GM12878 (cell line): ENCODE results near the gene ATRNL1. TPM values are rescaled to one million over a fixed set of nuclear protein-coding genes. Genes with fewer than 3 reads are reported as not detected.

Experiments used
- ATAC-seq: fragments of 200-7000 bp; cut with Tn5 transposase; 3 replicates; pipeline ENCODE4 v1.9.1; 2020; ENCODE audit warnings: mild to moderate bottlenecking, moderate library complexity
- BruUV-seq: library from RNA; stranded (reverse); fragments of 400-500 nt; replicated peaks from 2 replicates; lab custom pipeline; 2021; lab: Mats Ljungman, UMichigan
- CTCF ChIA-PET: fragments of 300-600 bp; sonication (Branson Sonifier 250); formaldehyde crosslinking; extraction: SDS; loops from one replicate; lab custom pipeline; 2021; ENCODE audit warnings: inconsistent platforms; lab: Yijun Ruan, JAX
- POLR2A ChIA-PET: fragments of 350-600 bp; formaldehyde crosslinking; extraction: SDS; loops from one replicate; lab custom pipeline; 2021; ENCODE audit warnings: inconsistent platforms; lab: Charles Lee
- RAD21 ChIA-PET: fragments of 300-600 bp; sonication (Branson Sonifier 250); formaldehyde crosslinking; loops from one replicate; lab custom pipeline; 2023; ENCODE audit warnings: antibody characterized with exemption; ENCODE audit not compliant: unreplicated experiment; lab: Charles Lee
- SMC1A ChIA-PET: fragments of 300-600 bp; sonication (Branson Sonifier 250); formaldehyde crosslinking; loops from one replicate; lab custom pipeline; 2023; ENCODE audit not compliant: unreplicated experiment, uncharacterized antibody; lab: Charles Lee
- DNase-seq: peaks from one replicate; pipeline ENCODE4 v3.0.0-alpha.2; 2011; ENCODE audit warnings: low read depth, low spot score
- FAIRE-seq: peaks from 3 replicates; lab custom pipeline; 2011; peaks lifted over from hg19 to GRCh38; lab: Jason Lieb, UNC
- H2AFZ ChIP-seq: 2 replicates; pipeline ENCODE4 v1.6.0; 2011; ENCODE audit warnings: low read depth, low read length, control low read depth; ENCODE audit not compliant: control insufficient read depth
- H3K27ac ChIP-seq: 2 replicates; pipeline ENCODE4 v1.5.1; 2011; ENCODE audit warnings: control low read depth; ENCODE audit not compliant: control insufficient read depth, insufficient read depth
- H3K27me3 ChIP-seq, 2 experiments: replicated peaks in 1 of 2; 2 replicates each; pipeline versions ENCODE4 v1.6.0 to v1.6.1; 2011; ENCODE audit warnings: low read length in 1 of 2; ENCODE audit not compliant: control insufficient read depth in 2 of 2, insufficient read depth in 2 of 2
- H3K36me3 ChIP-seq, 2 experiments: 2 replicates each; pipeline ENCODE4 v1.5.1; 2011; ENCODE audit warnings: low read length in 1 of 2; ENCODE audit not compliant: control insufficient read depth in 2 of 2, insufficient read depth in 2 of 2
- H3K4me1 ChIP-seq: 2 replicates; pipeline ENCODE4 v1.6.1; 2011; ENCODE audit warnings: mild to moderate bottlenecking, low read length, moderate library complexity, mixed read lengths; ENCODE audit not compliant: control insufficient read depth, insufficient read depth
- H3K4me2 ChIP-seq: 2 replicates; pipeline ENCODE4 v1.6.0; 2011; ENCODE audit warnings: control low read depth; ENCODE audit not compliant: control insufficient read depth, insufficient read depth
- H3K4me3 ChIP-seq: fragments of 200-600 bp; sonication (generic); 2 replicates; pipeline ENCODE4 v1.5.1; 2016
- H3K79me2 ChIP-seq: 2 replicates; pipeline ENCODE4 v1.6.0; 2011; ENCODE audit warnings: low read length; ENCODE audit not compliant: control insufficient read depth, insufficient read depth
- H3K9ac ChIP-seq: 2 replicates; pipeline ENCODE4 v1.8.0; 2011; ENCODE audit warnings: low read length, control low read depth, mixed read lengths; ENCODE audit not compliant: control insufficient read depth, insufficient read depth
- H3K9me3 ChIP-seq: replicated peaks from 3 replicates; pipeline ENCODE4 v1.5.1; 2011; ENCODE audit warnings: mild to moderate bottlenecking, low read length; ENCODE audit not compliant: control insufficient read depth, insufficient read depth
- H4K20me1 ChIP-seq: 2 replicates; pipeline ENCODE4 v1.6.0; 2011; ENCODE audit not compliant: control insufficient read depth, insufficient read depth
- CEBPZ ChIP-seq: fragments of 150-350 bp; IDR thresholded peaks from 2 replicates; pipeline ENCODE4 v1.6.1; 2016; ENCODE audit warnings: low read depth, low read length
- EZH2 ChIP-seq: IDR thresholded peaks from 2 replicates; pipeline ENCODE4 v1.6.1; 2012; ENCODE audit warnings: low read depth, mild to moderate bottlenecking, control low read depth, inconsistent platforms, low read length, borderline replicate concordance; ENCODE audit not compliant: control insufficient read depth
- GATAD2B ChIP-seq: fragments of 450-650 bp; conservative IDR thresholded peaks from 2 replicates; pipeline ENCODE4 v1.6.1; 2017; ENCODE audit warnings: low read depth, mild to moderate bottlenecking, moderate library complexity
- LARP7 ChIP-seq: fragments of 450-650 bp; IDR thresholded peaks from 2 replicates; pipeline ENCODE4 v1.6.1; 2017; ENCODE audit warnings: mild to moderate bottlenecking
- MYC ChIP-seq: IDR thresholded peaks from 2 replicates; pipeline ENCODE4 v1.6.1; 2011; ENCODE audit warnings: mild to moderate bottlenecking, low read length, moderate library complexity, inconsistent platforms; ENCODE audit not compliant: insufficient read depth, insufficient replicate concordance, insufficient read length, severe bottlenecking
- PBX3 ChIP-seq: IDR thresholded peaks from 2 replicates; pipeline ENCODE4 v1.6.1; 2011; ENCODE audit warnings: mild to moderate bottlenecking, low read depth, low read length, moderate library complexity; ENCODE audit not compliant: insufficient replicate concordance
- POLR2AphosphoS5 ChIP-seq: IDR thresholded peaks from 2 replicates; pipeline ENCODE4 v1.6.1; 2011; ENCODE audit warnings: mild to moderate bottlenecking, low read length, inconsistent platforms
- RCOR1 ChIP-seq: conservative IDR thresholded peaks from 2 replicates; pipeline ENCODE4 v1.6.1; 2012; ENCODE audit warnings: low read depth, low read length, improper control_type of control experiment
- SMC3 ChIP-seq: IDR thresholded peaks from 2 replicates; pipeline ENCODE4 v1.6.1; 2011; ENCODE audit warnings: low read length, improper control_type of control experiment, borderline replicate concordance
- SREBF2 ChIP-seq: IDR thresholded peaks from 2 replicates; pipeline ENCODE4 v1.6.1; 2012; ENCODE audit warnings: mild to moderate bottlenecking, low read length
- ZNF687 ChIP-seq: fragments of 450-650 bp; IDR thresholded peaks from 2 replicates; pipeline ENCODE4 v1.6.1; 2017; ENCODE audit warnings: mild to moderate bottlenecking, moderate library complexity
- WGBS: methylation state at CpG from one replicate; pipeline ENCODE4 v1.1.6; 2016; ENCODE audit warnings: low lambda C conversion rate; ENCODE audit not compliant: insufficient replicate concordance, insufficient coverage; ENCODE audit errors: missing lambda C conversion rate; 5-methylcytosine and 5-hydroxymethylcytosine counted together
- in situ Hi-C: fragments of 300-500 bp; cut with MboI; formaldehyde crosslinking; loops from 9 replicates; pipeline ENCODE4 v1.14.3; 2018; ENCODE audit warnings: mixed read lengths
- intact Hi-C: fragments of 100-400 bp; cut with micrococcal nuclease; formaldehyde crosslinking; loops from one replicate; pipeline ENCODE4 v1.14.2; 2022; ENCODE audit not compliant: unreplicated experiment
- polyA plus RNA-seq, 11 experiments: library from polyadenylated mRNA; depleted of rRNA in 4 of 11; unstranded in 6 of 11; stranded (reverse) in 5 of 11; fragments of >200 nt; fragmentation: Nextera tagmentation in 4 of 11; fragmentation: Illumina TruSeq in 1 of 11; extraction: Ambion mirVana in 4 of 11; extraction: Trizol in 1 of 11; gene quantifications; 1 replicate in 1 of 11; 2 replicates in 10 of 11; pipeline versions ENCODE4 v1.2.1 to v1.2.3, GENCODE V29; 2011 to 2016; ENCODE audit warnings: inconsistent platforms in 2 of 11, missing spikeins in 2 of 11, low read depth in 1 of 11
- total RNA-seq, 4 experiments: library from RNA; depleted of rRNA in 3 of 4; stranded (reverse); fragments of >200 nt in 3 of 4; fragmentation: Illumina TruSeq in 1 of 4; extraction: Trizol in 1 of 4; gene quantifications; 2 replicates each; pipeline versions ENCODE4 v1.2.1 to v1.2.3, GENCODE V29; 2013 to 2021
- TF ChIP-seq, protein P1 (sequence below): fragments of 450-650 bp; IDR thresholded peaks from 2 replicates; pipeline ENCODE4 v1.6.1; 2017; ENCODE audit warnings: mild to moderate bottlenecking, low read depth, inconsistent platforms; ENCODE audit not compliant: poor library complexity, severe bottlenecking

ATRNL1 gene
- total and polyA plus RNA-seq, 10 of the 15 experiments (the other 5 are each of a cell fraction or from before 2014, with no cell fraction given): 0.03 to 1.4 (median 0.34) TPM

- TF ChIP-seq LARP7: no peak
Observed at GRCh38 chr10:115390607-115391006, 297.4 kb downstream of the ATRNL1 start (continued).

- intact Hi-C loops: no loop called here
- H4K20me1 ChIP-seq: no peaks in the 10 kb centered on the region
- FAIRE-seq: no peak
- no peak overlapping the region for H3K4me3 ChIP-seq
- no peak overlapping the region for H3K27ac ChIP-seq
- SMC1A ChIA-PET: no interaction called here
- no peak overlapping the region for H3K4me2 ChIP-seq
- TF ChIP-seq CEBPZ (no peak), GATAD2B (no peak), POLR2AphosphoS5 (no peak), MYC (no peak), SMC3 (no peak), RCOR1 (no peak), SREBF2 (no peak), ZNF687 (no peak), EZH2 (no peak), PBX3 (no peak)
- TF ChIP-seq, protein P1, sequence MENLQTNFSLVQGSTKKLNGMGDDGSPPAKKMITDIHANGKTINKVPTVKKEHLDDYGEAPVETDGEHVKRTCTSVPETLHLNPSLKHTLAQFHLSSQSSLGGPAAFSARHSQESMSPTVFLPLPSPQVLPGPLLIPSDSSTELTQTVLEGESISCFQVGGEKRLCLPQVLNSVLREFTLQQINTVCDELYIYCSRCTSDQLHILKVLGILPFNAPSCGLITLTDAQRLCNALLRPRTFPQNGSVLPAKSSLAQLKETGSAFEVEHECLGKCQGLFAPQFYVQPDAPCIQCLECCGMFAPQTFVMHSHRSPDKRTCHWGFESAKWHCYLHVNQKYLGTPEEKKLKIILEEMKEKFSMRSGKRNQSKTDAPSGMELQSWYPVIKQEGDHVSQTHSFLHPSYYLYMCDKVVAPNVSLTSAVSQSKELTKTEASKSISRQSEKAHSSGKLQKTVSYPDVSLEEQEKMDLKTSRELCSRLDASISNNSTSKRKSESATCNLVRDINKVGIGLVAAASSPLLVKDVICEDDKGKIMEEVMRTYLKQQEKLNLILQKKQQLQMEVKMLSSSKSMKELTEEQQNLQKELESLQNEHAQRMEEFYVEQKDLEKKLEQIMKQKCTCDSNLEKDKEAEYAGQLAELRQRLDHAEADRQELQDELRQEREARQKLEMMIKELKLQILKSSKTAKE: no peak
- TF ChIP-seq, all 136 proteins: peak for 0
- RAD21 ChIA-PET: no interaction called here
- H3K27me3 ChIP-seq: no peaks in the 10 kb centered on the region
- no peak overlapping the region for H3K9ac ChIP-seq
- H3K79me2 ChIP-seq: no peaks in the 10 kb centered on the region
- BruUV-seq: no TSS peak
- no peaks in the 10 kb centered on the region for H3K36me3 ChIP-seq
- in situ Hi-C loops: no loop called here
- no peak for ATAC-seq
- CTCF ChIA-PET: no interaction called here
- no peak overlapping the region for H2AFZ ChIP-seq
- POLR2A ChIA-PET: no interaction called here
- WGBS: 0% methylated on average over 2 of the region's 2 CpGs
- H3K9me3 ChIP-seq: no peaks in the 10 kb centered on the region
- H3K4me1 ChIP-seq: no peaks in the 10 kb centered on the region
- DNase-seq: no peak
Observed at GRCh38 chr10:115398026-115398425, 304.9 kb downstream of the ATRNL1 start.
